GM19351 (cell line): ENCODE measurements around the gene KISS1.

Experiments
- ATAC-seq: cut with Tn5 transposase; IDR thresholded peaks from one replicate; pipeline ENCODE4 v1.9.1; 2021; ENCODE audit warnings: mild to moderate bottlenecking, moderate library complexity; ENCODE audit not compliant: unreplicated experiment

KISS1 gene

GRCh38 chr1:204219971-204220616 lies 23.8 kb upstream of the KISS1 start:
- ATAC-seq: no peak

GRCh38 chr1:204218552-204218951 lies 22.3 kb upstream of the KISS1 start:
- no peak for ATAC-seq

DNA sequence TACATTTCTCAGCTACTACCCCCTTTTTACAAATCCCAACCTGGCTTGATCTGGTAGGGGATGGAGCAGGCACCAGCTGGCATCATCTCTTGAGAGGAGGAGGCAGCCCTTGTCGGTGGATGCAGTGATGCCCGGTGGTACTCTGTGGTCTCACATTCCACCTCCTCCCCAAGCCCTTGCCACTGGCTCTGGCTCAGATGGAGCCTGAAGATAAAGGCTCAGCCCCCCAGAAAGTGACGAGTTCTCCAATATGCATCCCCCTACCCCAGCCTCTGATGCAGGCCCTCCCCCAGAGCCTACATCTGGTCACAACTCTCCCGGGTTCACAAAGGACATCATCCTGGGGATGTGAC lies 21.3 kb upstream of the KISS1 start:
- no peak for ATAC-seq

DNA sequence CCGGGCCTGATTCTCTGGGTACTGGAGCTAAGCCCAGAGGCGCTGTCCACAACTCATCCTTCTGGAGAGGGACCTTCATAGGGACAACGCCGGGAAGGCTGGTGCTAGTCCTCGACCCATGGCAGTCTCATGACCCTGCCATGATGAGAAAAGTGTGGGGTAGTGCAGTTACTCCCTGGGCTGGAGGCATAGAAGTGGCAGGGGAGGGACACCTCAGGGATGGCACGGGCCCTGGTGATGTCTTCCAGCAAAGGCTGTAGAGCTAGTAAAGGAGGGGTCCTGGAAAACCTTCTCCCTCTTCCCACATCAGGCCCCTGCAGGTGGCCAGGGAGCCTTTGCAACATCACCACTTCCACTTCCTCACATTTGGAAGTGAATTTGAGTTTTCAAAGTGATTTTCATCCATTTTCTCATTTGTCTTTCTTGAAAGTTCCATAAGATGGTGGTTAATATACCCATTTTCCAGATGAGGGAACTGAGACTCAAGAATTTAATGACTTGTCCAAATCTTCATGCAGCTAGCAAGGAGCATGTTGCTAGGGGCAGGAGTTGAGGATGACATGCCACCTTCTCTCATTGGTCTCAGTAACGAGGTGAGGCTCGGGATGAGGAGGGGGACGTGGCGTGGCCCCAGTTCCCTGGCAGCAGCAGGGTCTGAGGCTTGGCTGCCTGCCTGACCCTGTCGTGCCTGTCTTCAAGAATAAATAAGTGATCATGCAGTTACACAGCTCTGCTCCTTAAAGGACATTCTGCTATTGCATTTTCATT lies 20.8 kb upstream of the KISS1 start:
- ATAC-seq: no peak

DNA sequence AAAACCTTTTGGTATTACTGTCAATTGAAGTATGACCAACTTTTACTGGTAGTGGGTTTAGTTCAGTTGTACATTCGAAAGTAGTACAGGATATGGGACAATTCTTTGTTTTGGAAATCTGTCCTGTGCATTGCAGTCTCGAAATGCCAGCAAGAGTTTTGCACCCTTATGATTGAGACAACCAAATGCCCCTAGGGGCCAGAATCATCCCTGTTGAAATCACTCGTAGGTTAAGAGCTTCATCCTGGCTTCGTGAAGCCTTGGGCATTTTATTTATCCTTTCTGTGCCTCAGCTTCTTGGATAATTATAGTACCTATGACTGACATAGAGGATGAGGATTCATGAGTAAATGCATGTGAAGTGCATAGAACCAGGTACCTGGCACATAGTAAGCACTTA lies 19.9 kb upstream of the KISS1 start:
- ATAC-seq: no peak

GRCh38 chr1:204213668-204214662 lies 17.7 kb upstream of the KISS1 start, which contains the start of gene GOLT1A:
GOLT1A (minus strand) TSS chr1:204213988; CDS start chr1:204213906, 82 bp downstream.
- no peak for ATAC-seq

GRCh38 chr1:204212715-204213114 lies 16.4 kb upstream of the KISS1 start:
- ATAC-seq: no peak

- no peak for ATAC-seq
Observed at GRCh38 chr1:204211046-204211445, 14.8 kb upstream of the KISS1 start.

- ATAC-seq: no peak
Observed at GRCh38 chr1:204207136-204207616, 10.9 kb upstream of the KISS1 start.

- no peak for ATAC-seq
Observed at GRCh38 chr1:204206121-204206520, 9.8 kb upstream of the KISS1 start.

- no peak for ATAC-seq
Observed at GRCh38 chr1:204205486-204205885, 9.2 kb upstream of the KISS1 start.

DNA sequence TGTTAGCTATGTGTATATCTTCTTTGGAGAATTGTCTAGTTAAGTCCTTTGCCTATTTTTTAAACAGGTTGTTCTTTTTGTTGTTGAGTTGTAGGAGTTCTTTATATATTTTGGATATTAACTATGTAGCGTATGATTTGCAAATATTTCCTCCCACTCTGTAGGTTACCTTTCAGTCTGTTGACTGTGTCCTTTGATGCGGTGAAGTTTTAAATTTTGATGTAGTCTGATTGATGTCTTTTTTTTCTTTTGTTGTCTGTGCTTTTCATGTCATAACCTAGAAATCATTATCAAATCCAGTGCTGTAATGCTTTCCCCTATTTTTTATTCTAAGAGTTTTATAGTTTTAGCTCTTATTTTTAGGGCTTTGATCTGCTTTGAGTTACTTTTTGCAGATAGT lies 8.7 kb upstream of the KISS1 start:
- no peak for ATAC-seq

DNA sequence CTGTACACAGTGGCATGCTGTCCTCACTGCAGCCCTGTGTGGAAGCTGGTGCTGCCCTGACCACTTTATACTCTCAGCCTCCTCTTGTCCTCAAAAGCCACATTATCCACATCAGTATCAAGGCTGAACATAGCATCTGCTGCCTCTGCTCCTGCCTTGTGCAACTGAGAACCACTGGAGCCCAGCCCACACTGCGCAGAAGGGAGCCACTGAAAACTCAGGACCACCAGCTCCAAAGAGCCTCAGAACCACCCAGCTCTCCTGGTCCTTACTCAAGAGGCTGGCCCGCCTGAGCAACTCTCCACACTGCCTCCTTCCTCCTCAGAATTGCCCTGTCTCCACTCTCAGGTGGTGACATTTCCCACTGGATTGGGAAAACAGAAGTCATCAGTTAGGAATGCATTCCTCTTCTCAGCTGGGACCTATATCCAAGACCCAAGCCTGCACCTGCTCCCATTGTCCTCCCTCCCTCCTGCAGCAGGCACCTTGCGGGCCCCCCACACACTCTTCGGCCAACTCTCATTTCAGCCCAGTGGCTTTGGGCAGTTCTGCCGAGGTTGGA lies 7.0 kb upstream of the KISS1 start:
- ATAC-seq: no peak

- no peak for ATAC-seq
Observed at GRCh38 chr1:204202481-204202880, 6.2 kb upstream of the KISS1 start.

DNA sequence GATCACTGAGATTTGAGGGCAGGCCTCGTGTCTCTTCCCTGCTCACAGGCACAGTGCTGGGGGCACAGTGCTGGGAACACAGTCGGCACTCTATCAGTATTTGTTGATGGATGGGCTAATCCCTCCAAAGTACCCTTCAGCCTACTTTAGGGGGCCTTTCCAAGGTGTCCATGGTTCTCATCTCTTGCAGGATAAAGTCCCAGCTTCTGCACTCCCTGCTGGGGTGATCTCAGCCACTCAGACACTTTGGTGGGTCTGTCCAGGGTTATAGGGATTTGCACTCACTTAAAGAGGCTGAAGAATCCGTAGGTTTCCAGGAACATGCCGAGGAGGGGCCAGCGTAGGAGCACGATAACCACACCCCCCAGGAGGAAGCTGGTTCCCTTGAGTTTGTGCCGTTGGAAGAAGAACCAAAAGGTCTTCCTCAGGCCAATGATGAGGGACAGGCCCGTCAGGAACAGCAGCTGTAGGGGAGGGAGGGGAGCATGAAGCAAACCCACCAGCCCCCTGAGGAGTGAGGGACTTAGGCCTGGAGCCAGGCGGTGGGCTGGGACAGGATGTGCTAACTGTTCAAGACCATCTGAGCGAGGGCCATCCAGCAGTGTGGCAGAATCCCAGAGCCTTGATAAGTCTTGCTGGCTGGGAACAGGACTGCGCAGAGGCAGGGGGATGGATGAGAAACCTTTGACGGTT lies 5.2 kb upstream of the KISS1 start:
- ATAC-seq: no peak

DNA sequence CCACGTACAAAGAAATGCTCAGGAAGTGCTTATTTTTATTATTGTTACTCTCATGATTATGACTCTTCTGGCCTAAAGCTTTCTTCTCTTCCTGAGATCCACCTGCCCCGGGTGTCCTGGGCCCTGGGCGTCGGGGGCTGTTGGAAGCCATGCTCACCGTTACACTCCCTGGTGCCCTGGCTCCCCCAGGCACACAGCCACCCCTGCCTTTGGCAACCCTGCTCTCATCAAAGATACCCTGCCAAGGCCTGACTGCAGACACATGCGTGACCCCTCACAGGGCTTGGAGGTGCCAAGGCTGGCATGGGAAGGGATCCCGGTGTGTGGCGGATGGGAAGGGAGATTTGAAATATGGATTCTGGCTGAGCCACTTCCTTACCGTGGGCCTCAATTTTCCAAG lies 3.3 kb upstream of the KISS1 start:
- no peak for ATAC-seq

GRCh38 chr1:204198348-204199340 lies 2.4 kb upstream of the KISS1 start:
- ATAC-seq: no peak

GRCh38 chr1:204197068-204197467 lies 777 bp upstream of the KISS1 start:
- ATAC-seq: no peak

DNA sequence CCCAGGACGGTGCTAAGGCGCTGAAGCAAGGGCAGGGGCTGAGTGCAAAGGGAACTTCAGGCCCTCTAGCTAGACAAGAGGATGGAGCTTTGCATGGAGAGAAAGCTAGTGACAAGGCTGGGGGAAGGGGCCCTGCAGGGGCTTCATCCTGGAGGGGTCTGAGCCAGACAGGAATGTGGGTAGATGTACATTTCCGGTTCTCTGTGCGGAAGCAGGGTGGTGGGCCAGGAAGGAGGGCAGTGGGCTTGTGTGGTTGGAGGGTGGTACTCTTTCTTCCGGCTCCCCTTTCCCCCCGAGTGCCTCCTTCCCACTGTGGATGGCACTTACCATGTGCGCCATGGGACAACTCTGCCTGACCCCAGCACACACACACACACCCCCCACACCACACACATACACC lies 1.5 kb downstream of the KISS1 start:
- ATAC-seq: no peak
